Esophagus muscularis mucosa (tissue), 3 donors: ENCODE measurements around the gene RGPD3.
A peak's percentile ranks its signal among the peaks of the same experiment; 100 is the strongest.
"Not testable (repeated sequence)": the region's sequence is repeated elsewhere in the genome, so short reads cannot be mapped to it uniquely, and the experiment has no call there.

ENCODE experiments used
- POLR2AphosphoS5 ChIP-seq, 2 donors: sonication (generic); formaldehyde crosslinking; IDR thresholded peaks; one replicate each; pipeline ENCODE4 v1.6.1; 2017; ENCODE audit warnings: antibody characterized with exemption in 2 of 2
- TF ChIP-seq, protein P1 (sequence below), 3 experiments: fragments of 200-600 bp in 2 of 3; fragments of 450-650 bp in 1 of 3; sonication (generic) in 2 of 3; IDR thresholded peaks; one replicate each; pipeline ENCODE4 v1.5.1; 2017 to 2019; ENCODE audit warnings: antibody characterized with exemption in 3 of 3, mild to moderate bottlenecking in 2 of 3, moderate library complexity in 1 of 3

DNA sequence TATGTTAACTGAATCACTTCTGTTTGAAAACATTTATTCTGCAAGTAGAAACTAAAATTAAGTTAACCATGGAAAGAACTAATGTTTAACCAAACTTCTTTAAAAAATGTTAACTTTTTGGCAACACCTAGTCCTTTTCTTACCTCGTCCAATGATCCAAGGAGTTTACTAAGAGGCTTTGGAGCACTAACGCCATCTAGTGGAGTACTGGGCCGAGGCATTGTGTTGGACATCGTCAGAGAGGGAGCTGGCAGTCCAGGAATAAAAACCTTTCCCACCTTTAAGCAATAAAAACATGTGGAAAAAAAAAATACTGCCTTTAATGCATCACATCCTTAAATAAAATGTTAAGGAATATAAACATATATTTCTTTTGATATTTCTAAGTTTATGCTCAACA lies 2.4 kb upstream of the RGPD3 start:
- TF ChIP-seq, protein P1, sequence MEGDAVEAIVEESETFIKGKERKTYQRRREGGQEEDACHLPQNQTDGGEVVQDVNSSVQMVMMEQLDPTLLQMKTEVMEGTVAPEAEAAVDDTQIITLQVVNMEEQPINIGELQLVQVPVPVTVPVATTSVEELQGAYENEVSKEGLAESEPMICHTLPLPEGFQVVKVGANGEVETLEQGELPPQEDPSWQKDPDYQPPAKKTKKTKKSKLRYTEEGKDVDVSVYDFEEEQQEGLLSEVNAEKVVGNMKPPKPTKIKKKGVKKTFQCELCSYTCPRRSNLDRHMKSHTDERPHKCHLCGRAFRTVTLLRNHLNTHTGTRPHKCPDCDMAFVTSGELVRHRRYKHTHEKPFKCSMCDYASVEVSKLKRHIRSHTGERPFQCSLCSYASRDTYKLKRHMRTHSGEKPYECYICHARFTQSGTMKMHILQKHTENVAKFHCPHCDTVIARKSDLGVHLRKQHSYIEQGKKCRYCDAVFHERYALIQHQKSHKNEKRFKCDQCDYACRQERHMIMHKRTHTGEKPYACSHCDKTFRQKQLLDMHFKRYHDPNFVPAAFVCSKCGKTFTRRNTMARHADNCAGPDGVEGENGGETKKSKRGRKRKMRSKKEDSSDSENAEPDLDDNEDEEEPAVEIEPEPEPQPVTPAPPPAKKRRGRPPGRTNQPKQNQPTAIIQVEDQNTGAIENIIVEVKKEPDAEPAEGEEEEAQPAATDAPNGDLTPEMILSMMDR (IDR thresholded peaks at IDR 0.05), result peak in 2 of 3 experiments; percentile 29 to 42
- TF ChIP-seq POLR2AphosphoS5 (IDR thresholded peaks at IDR 0.05), result not testable (repeated sequence)
